K562 (cell line): Measurements from ENCODE around the gene COL7A1. TPM values are rescaled to one million over a fixed set of nuclear protein-coding genes. Genes with fewer than 3 reads are reported as not detected.

Experiments
- ATAC-seq: fragments of 200-7000 bp; cut with Tn5 transposase; 3 replicates; pipeline ENCODE4 v1.9.1; 2020; ENCODE audit warnings: moderate library complexity
- BruUV-seq: library from RNA; stranded (reverse); fragments of 400-500 nt; replicated peaks from 2 replicates; lab custom pipeline; 2021; lab: Mats Ljungman, UMichigan
- CTCF ChIA-PET: fragments of 300-600 bp; formaldehyde crosslinking; extraction: SDS; loops from one replicate; lab custom pipeline; 2021; ENCODE audit warnings: low intra/inter-chr PET ratio; lab: Yijun Ruan, JAX
- POLR2A ChIA-PET: fragments of 300-600, 350-650 bp; sonication (Branson Sonifier 250); formaldehyde crosslinking; extraction: SDS; loops from one replicate; lab custom pipeline; 2021; ENCODE audit warnings: antibody characterized with exemption, inconsistent platforms; lab: Yijun Ruan, JAX
- DNase-seq, 4 experiments: peaks; one replicate each; pipeline versions ENCODE4 v3.0.0 to v3.0.0-alpha.2; 2011 to 2018; ENCODE audit warnings: low spot score in 3 of 4, mixed read lengths in 3 of 4; ENCODE audit errors: extremely low read depth in 1 of 4
- FAIRE-seq: peaks from 2 replicates; lab custom pipeline; 2011; peaks lifted over from hg19 to GRCh38; lab: Jason Lieb, UNC
- H2AFZ ChIP-seq: 2 replicates; pipeline ENCODE4 v1.6.0; 2011; ENCODE audit warnings: low read depth, low read length, control low read depth, inconsistent platforms
- H3K27ac ChIP-seq: fragments of 200-600 bp; 3 replicates; pipeline ENCODE4 v1.8.0; 2011; ENCODE audit warnings: low read depth, mild to moderate bottlenecking, control low read depth, inconsistent platforms, low read length, moderate library complexity, mixed read lengths; ENCODE audit errors: extremely low read depth
- H3K27me3 ChIP-seq, 2 experiments: fragments of 300-600 bp in 1 of 2; 2 replicates in 1 of 2; 3 replicates in 1 of 2; pipeline versions ENCODE4 v1.6.0 to v1.8.0; 2011; ENCODE audit warnings: inconsistent platforms in 2 of 2, low read length in 2 of 2, mild to moderate bottlenecking in 1 of 2, mixed read lengths in 1 of 2, moderate library complexity in 1 of 2; ENCODE audit not compliant: control insufficient read depth in 2 of 2, insufficient read depth in 2 of 2
- H3K36me3 ChIP-seq: fragments of 300-600 bp; 3 replicates; pipeline ENCODE4 v1.8.0; 2011; ENCODE audit warnings: mild to moderate bottlenecking, low read length, inconsistent platforms; ENCODE audit not compliant: control insufficient read depth, insufficient read depth
- H3K4me1 ChIP-seq, 2 experiments: fragments of 200-600 bp in 1 of 2; replicated peaks in 1 of 2; 2 replicates in 1 of 2; 3 replicates in 1 of 2; pipeline versions ENCODE4 v1.5.1 to v1.8.0; 2011; ENCODE audit warnings: inconsistent platforms in 2 of 2, low read length in 2 of 2, mild to moderate bottlenecking in 1 of 2, mixed read lengths in 1 of 2, moderate library complexity in 1 of 2; ENCODE audit not compliant: control insufficient read depth in 2 of 2, insufficient read depth in 2 of 2
- H3K4me2 ChIP-seq: 2 replicates; pipeline ENCODE4 v1.6.1; 2011; ENCODE audit warnings: low read length, control low read depth, inconsistent platforms, mixed read lengths; ENCODE audit not compliant: insufficient read depth
- H3K4me3 ChIP-seq: fragments of 200-600 bp; sonication (generic), shearing (Covaris generic); 2 replicates; pipeline ENCODE4 v1.5.1; 2016; ENCODE audit warnings: control low read depth, inconsistent platforms
- H3K79me2 ChIP-seq: fragments of 200-600 bp; 3 replicates; pipeline ENCODE4 v1.8.0; 2011; ENCODE audit warnings: low read length, inconsistent platforms; ENCODE audit not compliant: control insufficient read depth, insufficient read depth
- H3K9ac ChIP-seq, 2 experiments: 2 replicates each; pipeline versions ENCODE4 v1.6.0 to v1.6.1; 2011; ENCODE audit warnings: low read depth in 2 of 2, low read length in 2 of 2, control low read depth in 1 of 2, inconsistent platforms in 1 of 2, mild to moderate bottlenecking in 1 of 2, mixed read lengths in 1 of 2; ENCODE audit not compliant: insufficient read depth in 1 of 2
- H3K9me1 ChIP-seq: one replicate; pipeline ENCODE4 v1.6.0; 2011; ENCODE audit warnings: inconsistent platforms, mild to moderate bottlenecking, low read length, moderate library complexity; ENCODE audit not compliant: control insufficient read depth, insufficient read depth
- H3K9me3 ChIP-seq: replicated peaks from 2 replicates; pipeline ENCODE4 v1.5.1; 2011; ENCODE audit warnings: low read depth, low read length, inconsistent platforms; ENCODE audit not compliant: control insufficient read depth, insufficient read depth
- H4K20me1 ChIP-seq: replicated peaks from 2 replicates; pipeline ENCODE4 v1.6.1; 2011; ENCODE audit warnings: low read length, inconsistent platforms, mixed read lengths; ENCODE audit not compliant: control insufficient read depth, insufficient read depth
- ATF4 ChIP-seq: fragments of 450-650 bp; formaldehyde crosslinking; IDR thresholded peaks from 2 replicates; pipeline ENCODE4 v1.4.0; 2022; ENCODE audit warnings: mild to moderate bottlenecking, moderate library complexity
- EP300 ChIP-seq: IDR thresholded peaks from 2 replicates; pipeline ENCODE4 v1.6.1; 2012; ENCODE audit warnings: low read length, improper control_type of control experiment
- GABPA ChIP-seq: fragments of 200-800 bp; sonication (Bioruptor generic); conservative IDR thresholded peaks from 2 replicates; pipeline ENCODE4 v1.6.1; 2016; ENCODE audit warnings: low read depth, missing genetic modification characterization, missing compliant biosample characterization
- HNRNPL ChIP-seq: fragments of 200-400 bp; formaldehyde crosslinking; IDR thresholded peaks from 2 replicates; pipeline ENCODE4 v1.6.1; 2017; ENCODE audit warnings: low read depth, mild to moderate bottlenecking, low read length
- IRF1 ChIP-seq: sonication (generic); formaldehyde crosslinking; IDR thresholded peaks from 2 replicates; pipeline ENCODE4 v1.8.0; 2022; ENCODE audit warnings: missing genetic modification reagents, mild to moderate bottlenecking, borderline replicate concordance
- NFATC3 ChIP-seq: fragments of 450-650 bp; IDR thresholded peaks from 2 replicates; pipeline ENCODE4 v1.6.1; 2017; ENCODE audit warnings: mild to moderate bottlenecking
- PRMT5 ChIP-seq: sonication (generic); formaldehyde crosslinking; IDR thresholded peaks from 2 replicates; pipeline ENCODE4 v1.5.0; 2020; ENCODE audit warnings: missing genetic modification reagents
- RAD21 ChIP-seq, 2 experiments: fragments of 250-450 bp in 1 of 2; fragments of 450-650 bp in 1 of 2; sonication (Bioruptor Pico) in 1 of 2; formaldehyde crosslinking in 1 of 2; IDR thresholded peaks in 1 of 2; conservative IDR thresholded peaks in 1 of 2; 2 replicates each; pipeline versions ENCODE4 v1.4.0 to v1.8.0; 2020 to 2022; ENCODE audit warnings: mild to moderate bottlenecking in 2 of 2, moderate library complexity in 1 of 2
- SIX5 ChIP-seq, 2 experiments: IDR thresholded peaks; 2 replicates each; pipeline ENCODE4 v1.6.1; 2011; ENCODE audit warnings: low read length in 2 of 2, borderline replicate concordance in 1 of 2, low read depth in 1 of 2, mild to moderate bottlenecking in 1 of 2, moderate library complexity in 1 of 2; ENCODE audit not compliant: insufficient read depth in 1 of 2
- SRSF9 ChIP-seq: fragments of 200-400 bp; formaldehyde crosslinking; IDR thresholded peaks from 2 replicates; pipeline ENCODE4 v1.6.1; 2017; ENCODE audit warnings: low read depth, low read length, borderline replicate concordance
- TGIF2 ChIP-seq: sonication (generic); formaldehyde crosslinking; IDR thresholded peaks from 2 replicates; pipeline ENCODE4 v1.8.1; 2022; ENCODE audit warnings: mild to moderate bottlenecking, missing genetic modification reagents, moderate library complexity
- THRB ChIP-seq: fragments of 450-650 bp; formaldehyde crosslinking; conservative IDR thresholded peaks from 2 replicates; pipeline ENCODE4 v1.4.0; 2022; ENCODE audit warnings: mild to moderate bottlenecking, missing genetic modification characterization
- ZBTB17 ChIP-seq: fragments of 450-650 bp; formaldehyde crosslinking; IDR thresholded peaks from 2 replicates; pipeline ENCODE4 v1.4.0; 2020; ENCODE audit warnings: mild to moderate bottlenecking
- ZNF41 ChIP-seq: fragments of 250-450 bp; sonication (Bioruptor Pico); conservative IDR thresholded peaks from 2 replicates; pipeline ENCODE4 v1.4.0; 2020; ENCODE audit warnings: mild to moderate bottlenecking
- ZNF766 ChIP-seq: fragments of 200-800 bp; sonication (Bioruptor generic); conservative IDR thresholded peaks from 2 replicates; pipeline ENCODE4 v1.6.1; 2016; ENCODE audit warnings: missing genetic modification characterization, missing compliant biosample characterization
- ZZZ3 ChIP-seq: fragments of 450-650 bp; IDR thresholded peaks from 2 replicates; pipeline ENCODE4 v1.6.1; 2016; ENCODE audit warnings: antibody characterized with exemption, mild to moderate bottlenecking, moderate library complexity
- WGBS: fragments of 100-300 bp; shearing (Covaris generic); methylation state at CpG from one replicate; pipeline ENCODE4 v1.1.6; 2016; ENCODE audit warnings: low coverage, mixed read lengths; ENCODE audit not compliant: insufficient coverage; ENCODE audit errors: missing lambda C conversion rate; 5-methylcytosine and 5-hydroxymethylcytosine counted together
- in situ Hi-C: fragments of 300-500 bp; cut with MboI; formaldehyde crosslinking; loops from 4 replicates; pipeline ENCODE4 v1.15.0; 2018; ENCODE audit warnings: inconsistent platforms, mixed read lengths
- intact Hi-C: fragments of 100-400 bp; cut with micrococcal nuclease; formaldehyde crosslinking; loops from 2 replicates; pipeline ENCODE4 v1.14.2; 2022
- polyA plus RNA-seq, 8 experiments: library from polyadenylated mRNA; depleted of rRNA in 4 of 8; stranded (reverse) in 5 of 8; unstranded in 3 of 8; fragments of >200 nt; fragmentation: Nextera tagmentation in 2 of 8; fragmentation: Illumina TruSeq in 1 of 8; extraction: Ambion mirVana in 2 of 8; extraction: Trizol in 1 of 8; gene quantifications; 2 replicates each; pipeline versions ENCODE4 v1.2.1 to v1.2.3, GENCODE V29; 2011 to 2014; ENCODE audit warnings: inconsistent platforms in 1 of 8, missing spikeins in 1 of 8
- total RNA-seq, 7 experiments: library from RNA; depleted of rRNA in 6 of 7; stranded (reverse); fragments of >200 nt in 6 of 7; fragmentation: Illumina TruSeq in 2 of 7; extraction: Trizol in 2 of 7; gene quantifications; 2 replicates each; pipeline versions ENCODE4 v1.2.1 to v1.2.3, GENCODE V29; 2011 to 2021; ENCODE audit warnings: low replicate concordance in 1 of 7

Gene COL7A1
- total and polyA plus RNA-seq, 9 of the 15 experiments (the other 6 are each of a cell fraction or from before 2014, with no cell fraction given) = 0.09 to 0.66 (median 0.35) TPM; not detected in 3

GRCh38 chr3:48625600-48625999, 30.5 kb upstream of the COL7A1 start:
- ChIA-PET POLR2A (interaction anchor here (1.4 to 3.4 kb wide), 2 partner anchors 9 to 27 kb away, joined by 5 to 23 read pairs; partner anchors contain the start of gene SLC26A6), CTCF (no interaction called here)
- WGBS = 96% methylated on average over 4 of the region's 6 CpGs
- H3K9ac ChIP-seq = no peak overlapping the region
- DNase-seq = no peak
- H3K27ac ChIP-seq = no peak overlapping the region
- H3K9me1 ChIP-seq = no peaks in the 10 kb centered on the region
- H3K79me2 ChIP-seq = no peaks in the 10 kb centered on the region
- BruUV-seq = no TSS peak
- no peak for ATAC-seq
- in situ Hi-C loops = no loop called here
- H3K9me3 ChIP-seq = no peaks in the 10 kb centered on the region
- H3K27me3 ChIP-seq = no peaks in the 10 kb centered on the region
- peaks cover 0 to 7% of the 10 kb centered on the region in 2 experiments; a peak in 2 of 5 replicates for H3K4me1 ChIP-seq
- TF ChIP-seq RAD21 (CRISPR knock-in tag; conservative IDR thresholded peaks at IDR 0.05 in 1 of 2, IDR thresholded peaks at IDR 0.05 in 1 of 2) (no peak), GABPA (no peak), ZNF766 (CRISPR knock-in tag) (no peak), NFATC3 (no peak), PRMT5 (CRISPR knock-in tag) (no peak), TGIF2 (CRISPR knock-in tag) (no peak), ATF4 (CRISPR knock-in tag) (no peak), SRSF9 (no peak), THRB (CRISPR knock-in tag) (no peak), IRF1 (CRISPR knock-in tag) (no peak), ZZZ3 (no peak), ZNF41 (CRISPR knock-in tag) (no peak), HNRNPL (no peak), ZBTB17 (no peak), EP300 (no peak), SIX5 (IDR thresholded peaks at IDR 0.05; ENCODE audit: borderline replicate concordance in 1 of 2, insufficient read depth in 1 of 2, low read depth in 1 of 2, low read length in 2 of 2) (no peak)
- TF ChIP-seq, all 486 proteins: peak for 0
- Histone ChIP-seq H3K4me3 (no peak overlapping the region), H4K20me1 (no peaks in the 10 kb centered on the region), H3K4me2 (no peak overlapping the region), H2AFZ (no peak overlapping the region), H3K36me3 (peaks cover 41% of the 10 kb centered on the region; the same call in 2 of the 3 replicates)
- intact Hi-C loops = no loop called here
- FAIRE-seq = no peak
